ENCODE results near the gene KLHL33. TPM values are rescaled to one million over a fixed set of nuclear protein-coding genes. Genes with fewer than 3 reads are reported as not detected.
A peak's percentile ranks its signal among the peaks of the same experiment; 100 is the strongest.
"Not testable (repeated sequence)": the region's sequence is repeated elsewhere in the genome, so short reads cannot be mapped to it uniquely, and the experiment has no call there.

KLHL33 gene
- total and polyA plus RNA-seq, 2 experiments from 2014 or later = 0.05 TPM; not detected in 1

- Histone ChIP-seq H3K27ac (no peak overlapping the region), H3K4me1 (ENCODE audit: insufficient read depth) (peaks cover 4% of the 10 kb centered on the region), H2AFZ (no peak overlapping the region), H4K20me1 (ENCODE audit: insufficient read depth, poor library complexity, severe bottlenecking) (no peaks in the 10 kb centered on the region), H3K4me2 (no peak overlapping the region), H3K36me3 (replicated peaks; ENCODE audit: insufficient read depth, low read depth) (no peaks in the 10 kb centered on the region), H3K79me2 (no peaks in the 10 kb centered on the region), H3K27me3 (no peaks in the 10 kb centered on the region), H3K9me2 (replicated peaks; ENCODE audit: insufficient read depth) (no peaks in the 10 kb centered on the region), H3K4me3 (no peak overlapping the region), H3K9me3 (ENCODE audit: low read depth) (no peaks in the 10 kb centered on the region)
- 92% methylated on average over 5 of the region's 5 CpGs for WGBS (ENCODE audit: low lambda C conversion rate, missing lambda C conversion rate)
- no peak for DNase-seq (ENCODE audit: low spot score)
- TF ChIP-seq EZH2phosphoT487 (IDR thresholded peaks at IDR 0.05; ENCODE audit: low read depth, severe bottlenecking, unreplicated experiment) (no peak), CTCF (IDR thresholded peaks at IDR 0.05; ENCODE audit: poor library complexity) (no peak), EZH2 (IDR thresholded peaks at IDR 0.05; ENCODE audit: borderline replicate concordance) (no peak)
These were observed 10.9 kb upstream of the KLHL33 start for GRCh38 chr14:20446889-20447288.

GRCh38 chr14:20443650-20444049 is 7.7 kb upstream of the KLHL33 start:
- not testable (repeated sequence) for H3K9me3 ChIP-seq (ENCODE audit: low read depth); H3K4me1 ChIP-seq (ENCODE audit: insufficient read depth); H2AFZ ChIP-seq; H4K20me1 ChIP-seq (ENCODE audit: insufficient read depth, poor library complexity, severe bottlenecking); H3K4me3 ChIP-seq; H3K4me2 ChIP-seq; H3K79me2 ChIP-seq; H3K27me3 ChIP-seq; H3K36me3 ChIP-seq (replicated peaks; ENCODE audit: insufficient read depth, low read depth); H3K9me2 ChIP-seq (replicated peaks; ENCODE audit: insufficient read depth); DNase-seq (ENCODE audit: low spot score)
- H3K27ac ChIP-seq = peak overlapping the region; percentile 46
- WGBS (ENCODE audit: low lambda C conversion rate, missing lambda C conversion rate) = 58% methylated on average over 4 of the region's 4 CpGs

- Histone ChIP-seq H3K27me3 (no peaks in the 10 kb centered on the region), H3K4me1 (ENCODE audit: insufficient read depth) (peaks cover 4% of the 10 kb centered on the region), H3K9me2 (replicated peaks; ENCODE audit: insufficient read depth) (no peaks in the 10 kb centered on the region), H2AFZ (no peak overlapping the region), H3K4me3 (no peak overlapping the region), H3K27ac (no peak overlapping the region), H4K20me1 (ENCODE audit: insufficient read depth, poor library complexity, severe bottlenecking) (no peaks in the 10 kb centered on the region), H3K4me2 (no peak overlapping the region), H3K36me3 (replicated peaks; ENCODE audit: insufficient read depth, low read depth) (no peaks in the 10 kb centered on the region), H3K9me3 (ENCODE audit: low read depth) (no peaks in the 10 kb centered on the region), H3K79me2 (no peaks in the 10 kb centered on the region)
- no peak for DNase-seq (ENCODE audit: low spot score)
- TF ChIP-seq CTCF (IDR thresholded peaks at IDR 0.05; ENCODE audit: poor library complexity) = no peak
- no peak for TF ChIP-seq EZH2 (IDR thresholded peaks at IDR 0.05; ENCODE audit: borderline replicate concordance)
- TF ChIP-seq EZH2phosphoT487 (IDR thresholded peaks at IDR 0.05; ENCODE audit: low read depth, severe bottlenecking, unreplicated experiment) = no peak
- WGBS (ENCODE audit: low lambda C conversion rate, missing lambda C conversion rate) = 94% methylated on average over 2 of the region's 2 CpGs
These were observed 5.5 kb upstream of the KLHL33 start for GRCh38 chr14:20441461-20441860.

- Histone ChIP-seq H2AFZ (no peak overlapping the region), H3K4me3 (no peak overlapping the region), H3K27me3 (no peaks in the 10 kb centered on the region), H3K36me3 (replicated peaks; ENCODE audit: insufficient read depth, low read depth) (no peaks in the 10 kb centered on the region), H3K9me2 (replicated peaks; ENCODE audit: insufficient read depth) (no peaks in the 10 kb centered on the region), H4K20me1 (ENCODE audit: insufficient read depth, poor library complexity, severe bottlenecking) (no peaks in the 10 kb centered on the region), H3K27ac (no peak overlapping the region), H3K79me2 (no peaks in the 10 kb centered on the region), H3K4me1 (ENCODE audit: insufficient read depth) (peaks cover 4% of the 10 kb centered on the region), H3K4me2 (no peak overlapping the region), H3K9me3 (ENCODE audit: low read depth) (no peaks in the 10 kb centered on the region)
- TF ChIP-seq EZH2phosphoT487 (IDR thresholded peaks at IDR 0.05; ENCODE audit: low read depth, severe bottlenecking, unreplicated experiment) = no peak
- no peak for TF ChIP-seq EZH2 (IDR thresholded peaks at IDR 0.05; ENCODE audit: borderline replicate concordance)
- no peak for DNase-seq (ENCODE audit: low spot score)
- WGBS (ENCODE audit: low lambda C conversion rate, missing lambda C conversion rate) = 75% methylated on average over 5 of the region's 5 CpGs
These were observed 4.9 kb upstream of the KLHL33 start for GRCh38 chr14:20440882-20441281.

Data from hepatocyte (in vitro differentiated cells).